Tracheal epithelial cell (primary cell): Measurements from ENCODE around the gene TMEM266. TPM values are rescaled to one million over a fixed set of nuclear protein-coding genes. Genes with fewer than 3 reads are reported as not detected.

ENCODE experiments used
- total RNA-seq: library from RNA; depleted of rRNA; stranded (reverse); fragments of >200 nt; gene quantifications from 2 replicates; pipeline ENCODE4 v1.2.1, GENCODE V29; 2014

The TMEM266 gene
- 0.48 and 0.85 TPM in 2 replicates for total RNA-seq

DNA sequence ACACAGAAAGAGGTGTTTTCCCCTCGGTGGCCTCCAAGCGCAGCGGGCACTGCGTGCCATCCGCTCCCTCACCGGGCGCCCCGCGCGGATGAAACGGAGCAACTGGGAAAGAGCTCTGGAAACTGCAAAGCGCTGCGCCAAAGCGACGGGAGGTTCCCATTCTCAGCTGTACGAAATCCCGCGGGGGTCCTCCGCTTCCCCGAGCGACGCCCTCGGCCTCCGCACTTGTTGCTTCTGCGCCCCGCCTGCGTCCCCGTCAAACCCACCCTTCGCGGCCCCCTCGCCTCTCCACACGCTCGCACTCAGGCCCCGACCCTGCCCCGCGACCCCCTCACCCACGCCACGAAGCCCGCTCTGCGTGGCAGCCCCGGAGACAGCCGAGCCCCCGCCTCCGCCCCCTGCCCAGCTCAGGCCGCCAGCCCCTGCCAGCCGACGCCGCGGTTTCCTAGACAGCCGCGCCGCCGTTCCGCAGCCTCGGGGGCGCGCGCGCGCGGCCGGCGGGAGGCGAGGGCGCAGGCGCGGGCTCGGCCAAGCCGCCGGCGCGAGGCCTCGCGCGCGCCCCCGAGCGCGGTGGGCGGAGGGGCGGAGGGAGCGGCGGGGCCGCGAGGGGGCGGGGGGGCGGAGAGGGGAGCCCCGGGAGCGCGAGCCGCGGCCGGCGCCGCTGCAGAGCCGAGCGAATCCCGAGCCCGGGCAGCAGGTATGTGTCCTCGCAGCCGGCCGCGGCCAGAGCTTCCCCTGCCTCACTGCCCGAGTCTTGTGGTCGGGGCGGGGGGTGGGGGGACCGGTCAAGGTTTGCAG, at the start of gene TMEM266:
Gene TMEM266 (plus strand): TSS at position 666 of the 798 bp plus-strand sequence. CDS start 74,279 bp downstream, outside the sequence.

DNA sequence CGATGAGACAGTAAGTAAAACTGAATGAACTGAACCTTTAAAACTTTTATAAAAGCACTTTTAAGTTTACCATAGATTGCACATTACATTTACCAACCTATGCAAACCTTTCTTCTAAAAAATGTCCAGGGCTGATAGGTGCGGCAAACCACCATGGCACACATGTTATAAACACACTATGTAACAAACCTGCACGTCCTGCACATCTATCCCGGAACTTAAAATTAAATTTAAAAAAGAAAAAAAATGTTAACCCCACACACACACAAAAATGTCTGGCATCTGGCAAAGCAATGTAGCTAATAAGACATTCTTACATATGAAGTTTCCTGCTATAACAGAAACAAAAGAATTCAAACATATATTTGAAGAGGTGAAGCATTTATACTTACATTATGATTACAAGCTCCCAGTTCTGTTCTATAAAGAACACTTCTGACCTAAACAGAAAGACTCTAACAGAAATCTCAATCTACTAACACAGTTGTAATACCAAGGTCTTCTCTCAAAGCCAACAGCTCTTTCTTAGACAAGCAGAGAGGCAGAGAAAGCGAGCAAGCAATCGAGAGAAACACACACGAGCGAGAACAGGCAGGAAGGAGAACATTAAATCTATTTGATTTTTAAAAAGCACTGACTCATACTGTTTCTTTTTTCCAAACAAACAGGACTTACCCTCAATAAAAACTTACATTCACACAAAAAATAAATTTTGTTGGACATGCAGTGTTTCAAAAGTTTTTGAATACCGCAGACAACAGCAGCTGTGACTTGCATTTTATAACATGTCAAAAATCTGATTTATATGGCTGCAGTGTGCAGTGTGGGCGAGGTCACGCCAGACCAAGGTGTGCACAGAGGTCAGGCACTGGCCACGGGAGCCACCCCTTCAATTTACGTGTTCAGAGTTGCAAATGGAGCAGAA, 47.9 kb upstream of the TMEM266 start, which contains the start of gene NRG4:
Gene NRG4 (minus strand): TSS at position 798 of the 925 bp plus-strand sequence. CDS start 1,194 bp downstream, outside the sequence.

Other genes starting within 250 kb of the TMEM266 start
- 37.3 and 55.4 TPM in 2 replicates for gene UBE2Q2, start 216.5 kb upstream of the TMEM266 start, total RNA-seq
- 74.4 and 82.4 TPM in 2 replicates for gene FBXO22, start 156.1 kb upstream of the TMEM266 start, total RNA-seq
- gene NRG4, start 47.6 kb upstream of the TMEM266 start, total RNA-seq: not detected in 2 replicates